AG09309 (cell line): Measurements from ENCODE around the gene VWA5B1.

Experiments used
- DNase-seq: peaks from one replicate; pipeline ENCODE4 v3.0.0-alpha.2; 2010; ENCODE audit warnings: low read depth
- H3K4me3 ChIP-seq: 2 replicates; pipeline ENCODE4 v1.5.1; 2011; ENCODE audit warnings: mild to moderate bottlenecking, low read depth, low read length, moderate library complexity; ENCODE audit not compliant: control insufficient read depth
- TF ChIP-seq, protein P1 (sequence below): IDR thresholded peaks from 2 replicates; pipeline ENCODE4 v1.5.1; 2011; ENCODE audit warnings: mild to moderate bottlenecking, low read depth, low read length, inconsistent platforms; ENCODE audit not compliant: insufficient read depth, control insufficient read depth; ENCODE audit errors: missing control alignments

Gene VWA5B1

DNA sequence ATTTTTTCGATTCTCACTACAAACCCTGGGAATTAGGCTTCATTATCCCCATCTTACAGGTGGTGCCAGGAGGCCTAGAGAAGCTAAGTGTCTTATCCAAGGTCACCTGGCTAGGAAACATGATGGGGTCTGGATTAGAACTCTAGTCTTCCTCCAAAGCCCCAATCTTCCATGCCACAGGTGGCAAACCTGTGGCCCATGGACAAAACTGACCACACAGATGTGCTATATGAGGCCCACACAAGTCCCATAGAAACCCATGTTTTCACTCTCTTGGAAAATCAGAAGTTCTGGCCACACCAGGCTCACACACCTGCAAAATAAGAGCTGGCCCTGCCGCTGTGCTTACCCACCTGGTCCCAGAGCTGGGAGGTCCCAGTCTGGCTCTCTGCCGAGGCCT lies 21.6 kb downstream of the VWA5B1 start:
- TF ChIP-seq, protein P1, sequence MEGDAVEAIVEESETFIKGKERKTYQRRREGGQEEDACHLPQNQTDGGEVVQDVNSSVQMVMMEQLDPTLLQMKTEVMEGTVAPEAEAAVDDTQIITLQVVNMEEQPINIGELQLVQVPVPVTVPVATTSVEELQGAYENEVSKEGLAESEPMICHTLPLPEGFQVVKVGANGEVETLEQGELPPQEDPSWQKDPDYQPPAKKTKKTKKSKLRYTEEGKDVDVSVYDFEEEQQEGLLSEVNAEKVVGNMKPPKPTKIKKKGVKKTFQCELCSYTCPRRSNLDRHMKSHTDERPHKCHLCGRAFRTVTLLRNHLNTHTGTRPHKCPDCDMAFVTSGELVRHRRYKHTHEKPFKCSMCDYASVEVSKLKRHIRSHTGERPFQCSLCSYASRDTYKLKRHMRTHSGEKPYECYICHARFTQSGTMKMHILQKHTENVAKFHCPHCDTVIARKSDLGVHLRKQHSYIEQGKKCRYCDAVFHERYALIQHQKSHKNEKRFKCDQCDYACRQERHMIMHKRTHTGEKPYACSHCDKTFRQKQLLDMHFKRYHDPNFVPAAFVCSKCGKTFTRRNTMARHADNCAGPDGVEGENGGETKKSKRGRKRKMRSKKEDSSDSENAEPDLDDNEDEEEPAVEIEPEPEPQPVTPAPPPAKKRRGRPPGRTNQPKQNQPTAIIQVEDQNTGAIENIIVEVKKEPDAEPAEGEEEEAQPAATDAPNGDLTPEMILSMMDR, result no peak
- H3K4me3 ChIP-seq, result no peak overlapping the region
- DNase-seq, result no peak

DNA sequence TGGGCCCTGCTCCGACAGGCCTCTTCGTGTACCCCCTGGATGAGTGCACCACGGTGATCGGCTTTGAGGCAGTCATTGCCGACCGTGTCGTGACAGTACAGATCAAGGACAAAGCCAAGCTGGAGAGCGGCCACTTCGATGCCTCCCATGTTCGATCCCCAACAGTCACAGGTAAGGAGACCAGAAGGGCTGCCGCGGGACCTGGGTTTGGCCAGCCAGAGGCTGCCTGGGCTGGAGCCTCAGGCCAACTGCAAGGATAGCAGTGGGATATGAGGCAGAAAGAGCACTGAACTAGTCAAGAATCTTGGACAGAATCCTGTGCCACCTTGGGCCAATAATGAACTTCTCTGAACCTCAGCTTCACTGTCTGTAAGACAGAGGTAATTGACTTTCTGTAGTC lies 22.1 kb downstream of the VWA5B1 start:
- no peak overlapping the region for H3K4me3 ChIP-seq
- no peak for DNase-seq
- TF ChIP-seq, protein P1, result no peak

DNA sequence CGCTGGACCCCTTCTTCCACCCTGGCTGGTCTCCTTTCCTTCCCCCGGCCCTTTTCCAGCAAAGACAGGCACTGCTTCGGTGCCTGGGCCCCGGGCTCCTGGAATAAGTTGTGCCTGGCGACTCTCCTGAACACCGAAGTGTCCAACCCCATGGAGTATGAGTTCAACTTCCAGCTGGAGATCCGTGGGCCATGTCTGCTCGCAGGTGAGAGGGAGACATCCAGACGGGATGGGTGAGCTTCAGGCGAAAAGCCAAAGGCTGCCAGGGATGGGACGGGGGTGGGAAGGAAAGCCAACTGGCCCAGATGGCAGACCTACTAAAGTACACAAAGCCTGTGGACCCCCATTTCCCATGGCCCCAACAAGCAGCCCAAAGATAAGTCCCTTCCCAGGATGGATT lies 26.8 kb downstream of the VWA5B1 start:
- TF ChIP-seq, protein P1, result no peak
- DNase-seq, result no peak
- H3K4me3 ChIP-seq, result no peak overlapping the region

DNA sequence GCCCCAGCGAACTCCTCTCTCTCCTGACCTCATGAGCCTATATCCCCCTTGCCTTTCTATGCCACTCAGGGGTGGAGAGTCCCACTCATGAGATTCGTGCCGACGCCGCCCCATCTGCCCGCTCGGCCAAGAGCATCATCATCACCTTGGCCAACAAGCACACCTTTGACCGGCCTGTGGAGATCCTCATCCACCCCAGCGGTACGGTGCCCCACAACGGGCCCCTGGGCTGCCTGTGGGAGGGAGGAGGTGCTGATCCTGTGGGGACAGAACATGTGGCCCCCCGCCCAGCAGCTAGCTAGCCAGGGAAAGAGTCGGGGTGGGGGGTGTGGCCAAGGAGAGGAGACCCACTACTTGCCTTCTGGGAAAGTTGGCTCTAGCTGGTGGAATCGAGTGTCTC lies 27.8 kb downstream of the VWA5B1 start:
- TF ChIP-seq, protein P1, result no peak
- DNase-seq, result no peak
- no peak overlapping the region for H3K4me3 ChIP-seq

- TF ChIP-seq, protein P1, result no peak
- no peak for DNase-seq
Observed at GRCh38 chr1:20318971-20319370, 28.3 kb downstream of the VWA5B1 start.

DNA sequence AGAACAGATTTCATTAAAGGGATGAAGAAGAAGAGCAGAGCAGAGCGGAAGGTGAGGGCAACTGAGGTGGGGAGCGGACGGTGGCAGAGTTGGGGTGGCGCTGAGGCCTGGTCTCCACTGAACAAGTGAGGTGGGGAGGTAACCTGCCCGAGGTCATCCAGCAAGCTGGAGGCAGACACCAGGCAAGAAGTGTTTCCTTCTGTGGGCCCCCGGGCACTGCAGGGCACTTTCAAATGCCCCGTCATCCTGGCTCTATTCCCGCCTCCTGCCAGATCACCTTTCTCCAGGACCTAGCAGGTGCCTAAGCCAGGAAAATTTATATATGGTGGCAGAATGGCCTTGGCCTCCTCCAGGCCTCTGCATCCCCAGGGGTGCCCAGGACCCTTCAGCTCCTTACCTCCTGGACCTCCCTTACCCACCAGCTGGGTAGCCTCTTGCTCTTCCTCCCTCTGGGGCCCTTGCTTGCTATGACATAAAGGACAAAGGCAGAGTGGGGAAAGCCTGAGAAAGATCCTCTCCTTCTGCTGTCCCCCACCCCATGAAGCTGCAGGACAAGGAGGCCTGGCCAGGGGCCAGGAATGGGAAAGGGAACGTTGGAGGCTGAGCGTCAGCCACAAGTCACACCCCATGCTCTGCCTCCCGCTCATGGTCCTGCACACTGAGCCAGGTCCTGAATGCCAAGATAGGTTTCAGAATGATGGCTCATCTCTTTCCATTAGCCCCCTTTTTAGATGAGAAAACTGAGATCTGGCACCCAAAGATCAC lies 29.0 kb downstream of the VWA5B1 start:
- TF ChIP-seq, protein P1, result no peak
- no peak overlapping the region for H3K4me3 ChIP-seq
- no peak for DNase-seq

More at GRCh38 chr1:20318971-20319370, 28.3 kb downstream of the VWA5B1 start:
- no peak overlapping the region for H3K4me3 ChIP-seq
